Kidney epithelial cell (primary cell): ENCODE data around the gene HS3ST5. TPM values are rescaled to one million over a fixed set of nuclear protein-coding genes. Genes with fewer than 3 reads are reported as not detected.
"Not testable (repeated sequence)": the region's sequence is repeated elsewhere in the genome, so short reads cannot be mapped to it uniquely, and the experiment has no call there.

Experiments used
- DNase-seq: peaks from one replicate; pipeline ENCODE4 v3.0.0-alpha.2; 2010; ENCODE audit warnings: low read depth
- H3K27me3 ChIP-seq: 2 replicates; pipeline ENCODE4 v1.6.0; 2011; ENCODE audit warnings: low read length; ENCODE audit not compliant: control insufficient read depth, insufficient read depth
- H3K36me3 ChIP-seq: 2 replicates; pipeline ENCODE4 v1.5.1; 2011; ENCODE audit warnings: low read length; ENCODE audit not compliant: control insufficient read depth, insufficient read depth
- H3K4me3 ChIP-seq: 2 replicates; pipeline ENCODE4 v1.5.1; 2011; ENCODE audit warnings: low read depth, mild to moderate bottlenecking, control low read depth, low read length
- CTCF ChIP-seq: IDR thresholded peaks from 2 replicates; pipeline ENCODE4 v1.5.1; 2011; ENCODE audit warnings: mild to moderate bottlenecking, moderate library complexity, low read length, control low read depth, inconsistent platforms; ENCODE audit not compliant: insufficient read depth, poor library complexity, severe bottlenecking
- total RNA-seq: library from RNA; depleted of rRNA; stranded (reverse); fragments of >200 nt; gene quantifications from 2 replicates; pipeline ENCODE4 v1.2.3, GENCODE V29; 2015

HS3ST5 gene
- total RNA-seq, 1 donor from 2014 or later: 0.25 TPM

DNA sequence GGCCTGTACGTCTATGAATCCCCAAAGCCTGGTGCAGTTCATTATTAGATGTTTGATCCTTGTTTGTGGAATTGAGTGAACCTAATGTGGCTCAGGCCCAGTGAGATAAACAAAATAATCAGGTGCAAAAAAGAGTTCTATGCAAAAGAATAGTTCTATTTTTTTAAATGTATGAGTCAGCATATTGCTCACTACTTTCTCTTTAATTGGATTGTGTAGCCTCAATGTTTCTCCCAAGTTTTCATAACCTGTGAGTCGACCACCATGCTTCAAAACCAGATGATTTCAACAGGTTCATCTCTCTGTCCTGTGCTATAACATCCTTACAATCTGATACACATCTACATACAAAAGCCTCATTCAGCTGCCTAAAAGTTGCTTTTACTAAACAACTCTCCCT, 255.3 kb downstream of the HS3ST5 start:
- no peak for TF ChIP-seq CTCF
- H3K4me3 ChIP-seq: no peak overlapping the region
- no peaks in the 10 kb centered on the region for H3K27me3 ChIP-seq
- DNase-seq: no peak
- no peaks in the 10 kb centered on the region for H3K36me3 ChIP-seq

GRCh38 chr6:114085211-114085610, 257.6 kb downstream of the HS3ST5 start:
- no peaks in the 10 kb centered on the region for H3K36me3 ChIP-seq
- no peaks in the 10 kb centered on the region for H3K27me3 ChIP-seq
- no peak for DNase-seq
- no peak for TF ChIP-seq CTCF
- no peak overlapping the region for H3K4me3 ChIP-seq

- Histone ChIP-seq H3K27me3 (no peaks in the 10 kb centered on the region), H3K36me3 (no peaks in the 10 kb centered on the region), H3K4me3 (no peak overlapping the region)
- DNase-seq: no peak
- no peak for TF ChIP-seq CTCF
These were observed 258.4 kb downstream of the HS3ST5 start for GRCh38 chr6:114084327-114084890.

GRCh38 chr6:114083251-114083650, 259.6 kb downstream of the HS3ST5 start:
- no peak for TF ChIP-seq CTCF
- no peak overlapping the region for H3K4me3 ChIP-seq
- no peaks in the 10 kb centered on the region for H3K36me3 ChIP-seq
- no peaks in the 10 kb centered on the region for H3K27me3 ChIP-seq
- DNase-seq: no peak

DNA sequence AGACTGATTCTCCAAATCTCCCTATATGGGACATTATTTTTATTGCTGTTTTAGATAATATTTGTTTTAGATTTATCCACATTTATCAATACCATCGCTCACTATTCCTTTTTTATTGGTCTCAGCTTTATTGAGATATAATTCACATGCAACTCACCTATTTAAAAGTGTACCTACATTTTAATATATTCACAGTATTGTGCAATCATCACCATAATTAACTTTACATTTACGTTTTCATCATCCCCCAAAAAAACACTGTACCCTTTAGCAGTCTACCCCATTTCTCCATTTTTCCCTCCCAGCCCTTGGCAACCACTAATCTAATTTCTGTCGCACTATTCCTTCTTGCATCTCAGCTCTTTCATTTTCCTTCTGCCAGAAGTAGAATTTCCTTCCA, 261.1 kb downstream of the HS3ST5 start:
- no peak for TF ChIP-seq CTCF
- Histone ChIP-seq H3K27me3 (no peaks in the 10 kb centered on the region), H3K36me3 (no peaks in the 10 kb centered on the region), H3K4me3 (no peak overlapping the region)
- DNase-seq: no peak

- no peaks in the 10 kb centered on the region for H3K27me3 ChIP-seq
- DNase-seq: no peak
- no peak overlapping the region for H3K4me3 ChIP-seq
- H3K36me3 ChIP-seq: no peaks in the 10 kb centered on the region
- no peak for TF ChIP-seq CTCF
These were observed 261.8 kb downstream of the HS3ST5 start for GRCh38 chr6:114080891-114081510.

GRCh38 chr6:114080410-114080809, 262.4 kb downstream of the HS3ST5 start:
- not testable (repeated sequence) for DNase-seq, H3K36me3 ChIP-seq, H3K4me3 ChIP-seq, H3K27me3 ChIP-seq
